HL-60 (cell line): ENCODE data around the gene DHRS3.

ENCODE experiments used
- CTCF ChIP-seq: IDR thresholded peaks from one replicate; pipeline ENCODE4 v1.5.1; 2011; ENCODE audit warnings: low read length, control low read depth, inconsistent platforms; ENCODE audit not compliant: insufficient read depth
- GABPA ChIP-seq: IDR thresholded peaks from 2 replicates; pipeline ENCODE4 v1.6.1; 2012; ENCODE audit warnings: low read depth
- POLR2AphosphoS5 ChIP-seq: IDR thresholded peaks from 2 replicates; pipeline ENCODE4 v1.6.1; 2012; ENCODE audit warnings: low read depth
- REST ChIP-seq: IDR thresholded peaks from 2 replicates; pipeline ENCODE4 v1.6.1; 2012; ENCODE audit warnings: low read depth; ENCODE audit not compliant: insufficient replicate concordance
- SPI1 ChIP-seq: IDR thresholded peaks from 2 replicates; pipeline ENCODE4 v1.6.1; 2012; ENCODE audit warnings: low read depth, mild to moderate bottlenecking, borderline replicate concordance

- TF ChIP-seq CTCF (no peak), REST (no peak), POLR2AphosphoS5 (no peak), GABPA (no peak), SPI1 (no peak)
Observed at GRCh38 chr1:12565966-12566352, 52.1 kb downstream of the DHRS3 start.
